Measurements from ENCODE around the gene MKI67.
"Not testable (repeated sequence)": the region's sequence is repeated elsewhere in the genome, so short reads cannot be mapped to it uniquely, and the experiment has no call there.

MKI67 gene

DNA sequence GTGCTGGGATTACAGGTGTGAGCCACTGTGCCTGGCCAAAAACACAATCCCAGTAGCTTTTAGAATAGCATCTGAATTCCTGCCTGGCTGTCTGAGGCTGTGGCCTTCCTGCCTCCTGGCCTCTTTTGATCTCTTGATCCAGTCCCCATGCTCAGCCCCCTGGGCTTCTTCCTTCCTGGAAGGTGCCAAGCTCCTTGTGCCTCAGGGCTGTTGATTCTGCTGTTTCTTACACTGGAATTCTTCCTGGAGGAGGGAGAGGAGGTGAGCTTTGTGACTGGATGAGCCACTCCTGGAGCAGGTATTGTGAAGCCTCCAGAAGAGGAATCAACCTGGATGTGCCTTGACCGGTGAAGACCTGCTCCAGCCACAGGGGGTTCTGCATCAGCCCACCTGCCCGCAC, 17.3 kb upstream of the MKI67 start:
- peaks cover 11% of the 10 kb centered on the region for H3K4me1 ChIP-seq (ENCODE audit: insufficient read depth, poor library complexity, severe bottlenecking)
- DNase-seq (ENCODE audit: low spot score) (no peak), ATAC-seq (ENCODE audit: low read depth) (no peak)
- TF ChIP-seq, protein P1, sequence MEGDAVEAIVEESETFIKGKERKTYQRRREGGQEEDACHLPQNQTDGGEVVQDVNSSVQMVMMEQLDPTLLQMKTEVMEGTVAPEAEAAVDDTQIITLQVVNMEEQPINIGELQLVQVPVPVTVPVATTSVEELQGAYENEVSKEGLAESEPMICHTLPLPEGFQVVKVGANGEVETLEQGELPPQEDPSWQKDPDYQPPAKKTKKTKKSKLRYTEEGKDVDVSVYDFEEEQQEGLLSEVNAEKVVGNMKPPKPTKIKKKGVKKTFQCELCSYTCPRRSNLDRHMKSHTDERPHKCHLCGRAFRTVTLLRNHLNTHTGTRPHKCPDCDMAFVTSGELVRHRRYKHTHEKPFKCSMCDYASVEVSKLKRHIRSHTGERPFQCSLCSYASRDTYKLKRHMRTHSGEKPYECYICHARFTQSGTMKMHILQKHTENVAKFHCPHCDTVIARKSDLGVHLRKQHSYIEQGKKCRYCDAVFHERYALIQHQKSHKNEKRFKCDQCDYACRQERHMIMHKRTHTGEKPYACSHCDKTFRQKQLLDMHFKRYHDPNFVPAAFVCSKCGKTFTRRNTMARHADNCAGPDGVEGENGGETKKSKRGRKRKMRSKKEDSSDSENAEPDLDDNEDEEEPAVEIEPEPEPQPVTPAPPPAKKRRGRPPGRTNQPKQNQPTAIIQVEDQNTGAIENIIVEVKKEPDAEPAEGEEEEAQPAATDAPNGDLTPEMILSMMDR (IDR thresholded peaks at IDR 0.05; ENCODE audit: poor library complexity, severe bottlenecking): no peak
- no peaks in the 10 kb centered on the region for H3K36me3 ChIP-seq (ENCODE audit: low read depth)
- H3K9me3 ChIP-seq (ENCODE audit: severe bottlenecking): no peaks in the 10 kb centered on the region
- H3K4me3 ChIP-seq (ENCODE audit: severe bottlenecking): no peak overlapping the region
- no peak overlapping the region for H3K27ac ChIP-seq (ENCODE audit: poor library complexity, severe bottlenecking)
- H3K27me3 ChIP-seq (ENCODE audit: insufficient read depth, poor library complexity, severe bottlenecking): no peaks in the 10 kb centered on the region

DNA sequence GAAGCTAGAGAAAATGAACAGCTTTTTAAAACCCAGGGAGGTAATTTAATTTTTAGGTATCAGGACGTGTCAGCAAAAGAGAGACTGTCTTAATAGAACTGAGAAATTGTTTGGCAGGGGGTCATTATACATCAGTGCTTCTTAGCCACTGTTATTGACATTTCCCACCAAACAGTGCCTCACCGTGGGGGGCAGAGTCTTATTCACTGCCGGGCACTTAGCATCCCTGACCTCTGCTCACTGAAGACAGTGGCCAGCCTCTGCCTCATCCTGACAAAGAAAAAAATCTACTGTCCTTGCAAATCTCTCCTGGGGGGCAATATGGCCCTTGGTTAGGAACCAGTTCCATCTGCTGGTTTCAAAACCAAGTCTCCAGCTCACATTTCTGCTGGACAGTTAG, 14.2 kb upstream of the MKI67 start:
- Histone ChIP-seq H3K27ac (ENCODE audit: poor library complexity, severe bottlenecking) (no peak overlapping the region), H3K4me3 (ENCODE audit: severe bottlenecking) (no peak overlapping the region), H3K27me3 (ENCODE audit: insufficient read depth, poor library complexity, severe bottlenecking) (no peaks in the 10 kb centered on the region), H3K9me3 (ENCODE audit: severe bottlenecking) (no peaks in the 10 kb centered on the region), H3K36me3 (ENCODE audit: low read depth) (no peaks in the 10 kb centered on the region), H3K4me1 (ENCODE audit: insufficient read depth, poor library complexity, severe bottlenecking) (no peaks in the 10 kb centered on the region)
- no peak for ATAC-seq (ENCODE audit: low read depth)
- DNase-seq (ENCODE audit: low spot score): no peak
- TF ChIP-seq, protein P1 (IDR thresholded peaks at IDR 0.05; ENCODE audit: poor library complexity, severe bottlenecking): no peak

DNA sequence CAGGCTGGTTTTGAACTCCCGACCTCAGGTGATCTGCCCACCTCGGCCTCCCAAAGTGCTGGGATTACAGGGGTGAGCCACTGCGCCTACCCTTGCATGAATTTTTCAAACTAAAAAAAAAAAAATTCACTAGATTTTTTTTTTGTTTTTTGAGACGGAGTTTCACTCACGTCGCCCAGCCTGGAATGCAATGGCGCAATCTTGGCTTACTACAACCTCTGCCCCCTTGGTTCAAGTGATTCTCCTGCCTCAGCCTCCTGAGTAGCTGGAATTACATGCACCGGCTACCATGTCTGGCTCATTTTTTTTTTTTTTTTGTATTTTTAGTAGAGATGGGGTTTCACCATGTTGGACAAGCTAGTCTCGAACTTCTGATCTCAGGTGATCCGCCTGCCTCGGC, 12.2 kb upstream of the MKI67 start:
- H3K9me3 ChIP-seq (ENCODE audit: severe bottlenecking); H3K36me3 ChIP-seq (ENCODE audit: low read depth); H3K27ac ChIP-seq (ENCODE audit: poor library complexity, severe bottlenecking); DNase-seq (ENCODE audit: low spot score); H3K4me3 ChIP-seq (ENCODE audit: severe bottlenecking); H3K27me3 ChIP-seq (ENCODE audit: insufficient read depth, poor library complexity, severe bottlenecking); H3K4me1 ChIP-seq (ENCODE audit: insufficient read depth, poor library complexity, severe bottlenecking); ATAC-seq (ENCODE audit: low read depth): not testable (repeated sequence)

DNA sequence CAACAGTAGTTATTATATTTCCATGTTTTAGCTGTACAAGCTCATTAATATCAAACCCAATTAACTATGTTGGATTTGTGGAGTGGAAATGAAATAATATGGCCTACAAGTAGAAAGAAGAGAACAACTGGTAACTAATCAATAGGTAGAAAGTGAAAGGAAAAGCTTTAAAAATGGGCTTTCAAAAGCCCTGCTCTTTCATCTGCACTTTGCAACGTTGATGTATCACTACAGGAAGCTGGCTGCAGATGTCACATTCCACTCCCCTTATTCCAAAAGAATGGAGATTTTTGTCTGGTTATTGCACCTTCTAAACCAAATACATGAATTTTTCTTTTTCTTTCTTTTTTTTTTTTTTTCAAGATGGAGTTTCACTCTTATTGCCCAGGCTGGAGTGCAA, 11.7 kb upstream of the MKI67 start:
- TF ChIP-seq, protein P1 (IDR thresholded peaks at IDR 0.05; ENCODE audit: poor library complexity, severe bottlenecking): no peak
- DNase-seq (ENCODE audit: low spot score) (no peak), ATAC-seq (ENCODE audit: low read depth) (no peak)
- Histone ChIP-seq H3K4me3 (ENCODE audit: severe bottlenecking) (no peak overlapping the region), H3K4me1 (ENCODE audit: insufficient read depth, poor library complexity, severe bottlenecking) (no peaks in the 10 kb centered on the region), H3K27me3 (ENCODE audit: insufficient read depth, poor library complexity, severe bottlenecking) (no peaks in the 10 kb centered on the region), H3K36me3 (ENCODE audit: low read depth) (no peaks in the 10 kb centered on the region), H3K27ac (ENCODE audit: poor library complexity, severe bottlenecking) (no peak overlapping the region), H3K9me3 (ENCODE audit: severe bottlenecking) (no peaks in the 10 kb centered on the region)

DNA sequence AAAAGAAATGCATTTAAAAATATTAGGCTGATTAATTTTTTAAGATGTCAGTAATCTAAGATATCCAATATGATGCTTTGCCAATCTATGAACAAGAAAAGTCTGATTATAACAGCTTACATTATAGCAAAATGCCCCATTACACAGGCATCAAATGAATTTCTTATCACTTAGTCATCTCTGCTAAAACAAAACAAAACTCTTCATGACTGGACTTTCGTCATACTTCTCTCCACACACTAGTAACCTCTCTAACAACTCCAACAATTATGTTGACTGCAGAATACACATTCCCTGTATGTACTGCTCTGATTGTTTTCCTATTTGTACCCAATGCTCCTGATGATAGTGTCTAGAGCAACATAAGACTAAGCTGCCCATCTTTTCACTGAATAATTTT, 3.8 kb upstream of the MKI67 start:
- no peaks in the 10 kb centered on the region for H3K27me3 ChIP-seq (ENCODE audit: insufficient read depth, poor library complexity, severe bottlenecking)
- peaks cover 5% of the 10 kb centered on the region for H3K36me3 ChIP-seq (ENCODE audit: low read depth)
- H3K4me1 ChIP-seq (ENCODE audit: insufficient read depth, poor library complexity, severe bottlenecking): no peaks in the 10 kb centered on the region
- DNase-seq (ENCODE audit: low spot score) (no peak), ATAC-seq (ENCODE audit: low read depth) (no peak)
- no peaks in the 10 kb centered on the region for H3K9me3 ChIP-seq (ENCODE audit: severe bottlenecking)
- TF ChIP-seq, protein P1 (IDR thresholded peaks at IDR 0.05; ENCODE audit: poor library complexity, severe bottlenecking): no peak
- H3K4me3 ChIP-seq (ENCODE audit: severe bottlenecking): no peak overlapping the region
- no peak overlapping the region for H3K27ac ChIP-seq (ENCODE audit: poor library complexity, severe bottlenecking)
